Activated gamma-delta T cell treated with Interleukin-2 at 50 U/mL for 16 hours (primary cell): ENCODE measurements around the gene HDHD3.

ENCODE experiments used
- DNase-seq: peaks from one replicate; pipeline ENCODE4 v3.0.0-alpha.2; 2020

Gene HDHD3

GRCh38 chr9:113361304-113362018, 15.3 kb downstream of the HDHD3 start:
- no peak for DNase-seq

GRCh38 chr9:113360242-113360842, 16.4 kb downstream of the HDHD3 start:
- no peak for DNase-seq

- DNase-seq: no peak
These were observed 17.4 kb downstream of the HDHD3 start for GRCh38 chr9:113359385-113359784.

GRCh38 chr9:113356686-113357292, 20.0 kb downstream of the HDHD3 start:
- no peak for DNase-seq

- no peak for DNase-seq
These were observed 21.7 kb downstream of the HDHD3 start for GRCh38 chr9:113355040-113355596.

- DNase-seq: no peak
These were observed 24.4 kb downstream of the HDHD3 start for GRCh38 chr9:113352411-113352810.

GRCh38 chr9:113352006-113352405, 24.8 kb downstream of the HDHD3 start:
- DNase-seq: no peak

GRCh38 chr9:113350937-113351336, 25.8 kb downstream of the HDHD3 start:
- DNase-seq: no peak

- DNase-seq: no peak
These were observed 26.6 kb downstream of the HDHD3 start for GRCh38 chr9:113350107-113350661.

GRCh38 chr9:113349445-113350094, 27.2 kb downstream of the HDHD3 start, which contains the start of gene BSPRY:
Gene BSPRY (plus strand): TSS chr9:113349541. CDS start chr9:113349580, 39 bp downstream.
- no peak for DNase-seq

GRCh38 chr9:113349066-113349444, 27.7 kb downstream of the HDHD3 start:
- DNase-seq: no peak

- DNase-seq: no peak
These were observed 28.3 kb downstream of the HDHD3 start for GRCh38 chr9:113348437-113348836.

- DNase-seq: no peak
These were observed 31.1 kb downstream of the HDHD3 start for GRCh38 chr9:113345671-113346070.

GRCh38 chr9:113345190-113345589, 31.6 kb downstream of the HDHD3 start:
- no peak for DNase-seq

- DNase-seq: no peak
These were observed 33.0 kb downstream of the HDHD3 start for GRCh38 chr9:113343732-113344231.

- no peak for DNase-seq
These were observed 34.9 kb downstream of the HDHD3 start for GRCh38 chr9:113341712-113342410.

- DNase-seq: peak; percentile 76
These were observed 36.6 kb downstream of the HDHD3 start, which contains the start of gene WDR31 for GRCh38 chr9:113340011-113340699. Gene WDR31 (minus strand): TSS chr9:113340275. CDS start chr9:113332022, 8,253 bp downstream.

- no peak for DNase-seq
These were observed 39.1 kb downstream of the HDHD3 start for GRCh38 chr9:113337714-113338113.

GRCh38 chr9:113331780-113332179, 45.0 kb downstream of the HDHD3 start:
- DNase-seq: no peak

GRCh38 chr9:113328045-113328782, 48.6 kb downstream of the HDHD3 start:
- DNase-seq: no peak

GRCh38 chr9:113326230-113326629, 50.6 kb downstream of the HDHD3 start:
- no peak for DNase-seq
